Left lung (tissue), 10 donors: ENCODE measurements around the gene DNHD1. TPM values are rescaled to one million over a fixed set of nuclear protein-coding genes. Genes with fewer than 3 reads are reported as not detected.

ENCODE experiments used
- ATAC-seq: fragments of 200-7000 bp; cut with Tn5 transposase; one replicate; pipeline ENCODE4 v1.9.1; 2020; ENCODE audit warnings: moderate library complexity
- DNase-seq, 4 donors: peaks; one replicate each; pipeline ENCODE4 v3.0.0-alpha.2; 2013 to 2020
- H3K27ac ChIP-seq, 2 donors: fragments of 200-600 bp; sonication (generic) in 1 of 2; one replicate each; pipeline versions ENCODE4 v1.5.0 to v1.8.0; 2020 to 2021
- H3K27me3 ChIP-seq, 2 donors: fragments of 200-600 bp; sonication (generic) in 1 of 2; one replicate each; pipeline versions ENCODE4 v1.5.0 to v1.8.0; 2020 to 2021
- H3K36me3 ChIP-seq, 2 donors: fragments of 200-600 bp; sonication (generic) in 1 of 2; one replicate each; pipeline versions ENCODE4 v1.5.0 to v1.8.0; 2020 to 2021
- H3K4me1 ChIP-seq, 2 donors: fragments of 200-600 bp; one replicate each; pipeline ENCODE4 v1.8.0; 2021
- H3K4me3 ChIP-seq, 2 donors: fragments of 200-600 bp; sonication (generic) in 1 of 2; one replicate each; pipeline versions ENCODE4 v1.5.0 to v1.8.0; 2020 to 2021; ENCODE audit warnings: mild to moderate bottlenecking in 1 of 2
- H3K9me3 ChIP-seq, 2 donors: fragments of 200-600 bp; sonication (generic) in 1 of 2; one replicate each; pipeline versions ENCODE4 v1.5.0 to v1.8.0; 2020 to 2021
- CTCF ChIP-seq, 2 donors: fragments of 200-600 bp; sonication (generic) in 1 of 2; IDR thresholded peaks; one replicate each; pipeline versions ENCODE4 v1.5.0 to v1.8.0; 2021; ENCODE audit warnings: antibody characterized with exemption in 2 of 2
- intact Hi-C, 2 donors: fragments of 100-400 bp; cut with DNase I; formaldehyde crosslinking; loops; one replicate each; pipeline versions ENCODE4 v1.11.2 to v1.14.2; 2022
- polyA plus RNA-seq, 6 donors: library from polyadenylated mRNA; unstranded; fragments of 120-200 nt; gene quantifications; one replicate each; pipeline ENCODE4 v1.2.1, GENCODE V29; 2013; ENCODE audit not compliant: insufficient read length in 6 of 6
- total RNA-seq, 2 donors: library from RNA; stranded (reverse); fragmentation: NEBNext Ultra II Directional; extraction: Animal tissue kit (Norgen Biotek cat#: 25700); gene quantifications; one replicate each; pipeline ENCODE4 v1.2.1, GENCODE V29; 2021
- donor health status: DM: no; HTN: yes; CAD: no.
- donor health status: DM: no; HTN: no; CAD: no.

DNHD1 gene
- total and polyA plus RNA-seq, 8 donors, result 7.1 to 18.6 (median 15.5) TPM

DNA sequence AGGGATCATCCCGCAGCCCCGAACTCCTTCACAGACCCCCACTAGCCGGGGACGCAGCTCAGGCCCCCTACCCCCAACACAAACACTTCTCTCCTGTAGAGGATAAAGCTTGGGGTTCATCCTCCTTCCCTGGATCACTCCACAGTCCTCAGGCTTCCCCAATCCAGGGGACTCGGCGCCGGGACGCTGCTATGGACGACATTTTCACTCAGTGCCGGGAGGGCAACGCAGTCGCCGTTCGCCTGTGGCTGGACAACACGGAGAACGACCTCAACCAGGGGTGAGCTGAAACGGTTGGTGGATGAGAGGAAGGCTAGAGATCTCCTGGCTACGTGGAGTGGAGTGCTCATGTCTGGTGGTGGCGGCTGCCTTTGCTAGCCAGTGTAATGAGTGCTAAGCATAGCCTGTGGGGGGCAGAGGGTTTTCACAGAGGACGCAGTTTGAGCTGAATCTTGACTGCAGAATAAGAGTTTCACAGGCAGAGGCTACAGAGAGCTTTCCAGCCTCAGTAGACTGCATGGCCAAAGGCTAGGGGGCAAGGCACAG, 107.1 kb downstream of the DNHD1 start:
- DNase-seq, result peak in 2 of 4 donors; percentile 46 to 70
- peak overlapping the region; percentile 91 to 98 for H3K27ac ChIP-seq
- peak overlapping the region; percentile 82 to 85 for H3K4me3 ChIP-seq
- peaks cover 42 to 74% of the 10 kb centered on the region in 2 donors for H3K4me1 ChIP-seq
- peaks cover 0 to 40% of the 10 kb centered on the region in 2 donors for H3K36me3 ChIP-seq
- H3K9me3 ChIP-seq, result no peaks in the 10 kb centered on the region
- TF ChIP-seq CTCF (IDR thresholded peaks at IDR 0.05), result no peak
- ATAC-seq, result peak; percentile 56
- H3K27me3 ChIP-seq, result no peaks in the 10 kb centered on the region
- intact Hi-C loops, result no loop called here

DNA sequence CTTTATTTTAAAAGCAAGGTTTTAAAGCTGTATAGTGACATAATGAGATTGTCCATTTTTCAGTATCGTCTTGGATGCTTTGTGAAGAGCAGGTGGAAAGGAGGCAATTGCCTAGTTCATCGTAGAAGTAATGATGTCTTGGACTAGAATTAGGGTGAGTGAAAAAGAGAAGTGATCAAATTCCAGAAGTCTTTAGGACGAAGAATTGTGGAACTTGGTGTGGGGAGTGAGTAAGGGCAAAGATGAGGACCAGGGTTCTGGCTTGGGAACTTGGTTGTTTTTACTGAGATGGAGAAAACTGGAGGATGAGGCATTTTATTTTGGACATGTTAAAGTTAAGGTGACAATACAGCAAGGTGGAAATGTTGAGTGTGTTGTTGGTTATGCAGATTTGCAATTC, 107.7 kb downstream of the DNHD1 start:
- intact Hi-C loops, result no loop called here
- Histone ChIP-seq H3K4me3 (peak overlapping the region; percentile 82 to 85), H3K4me1 (peaks cover 42 to 80% of the 10 kb centered on the region in 2 donors), H3K27ac (peak overlapping the region; percentile 91 to 98), H3K27me3 (no peaks in the 10 kb centered on the region), H3K36me3 (peaks cover 0 to 40% of the 10 kb centered on the region in 2 donors), H3K9me3 (no peaks in the 10 kb centered on the region)
- DNase-seq (no peak), ATAC-seq (no peak)
- TF ChIP-seq CTCF (IDR thresholded peaks at IDR 0.05), result no peak

- H3K9me3 ChIP-seq, result no peaks in the 10 kb centered on the region
- peaks cover 48 to 89% of the 10 kb centered on the region in 2 donors for H3K4me1 ChIP-seq
- peaks cover 0 to 39% of the 10 kb centered on the region in 2 donors for H3K36me3 ChIP-seq
- TF ChIP-seq CTCF (IDR thresholded peaks at IDR 0.05), result no peak
- intact Hi-C loops, result no loop called here
- no peaks in the 10 kb centered on the region for H3K27me3 ChIP-seq
- DNase-seq, result peak; percentile 89 to 96 (median 94)
- H3K4me3 ChIP-seq, result peak overlapping the region in 1 of 2 donors; percentile 9
- H3K27ac ChIP-seq, result peak overlapping the region; percentile 91 to 98
- peak; percentile 68 for ATAC-seq
These were observed 109.5 kb downstream of the DNHD1 start for GRCh38 chr11:6606471-6607189.

- Histone ChIP-seq H3K9me3 (no peaks in the 10 kb centered on the region), H3K4me3 (no peak overlapping the region), H3K4me1 (peaks cover 43 to 82% of the 10 kb centered on the region in 2 donors), H3K27me3 (no peaks in the 10 kb centered on the region), H3K27ac (peak overlapping the region; percentile 91 to 98), H3K36me3 (peaks cover 0 to 39% of the 10 kb centered on the region in 2 donors)
- ATAC-seq (no peak), DNase-seq (no peak)
- no peak for TF ChIP-seq CTCF (IDR thresholded peaks at IDR 0.05)
- intact Hi-C loops, result no loop called here
These were observed 110.2 kb downstream of the DNHD1 start for GRCh38 chr11:6607190-6607795.

DNA sequence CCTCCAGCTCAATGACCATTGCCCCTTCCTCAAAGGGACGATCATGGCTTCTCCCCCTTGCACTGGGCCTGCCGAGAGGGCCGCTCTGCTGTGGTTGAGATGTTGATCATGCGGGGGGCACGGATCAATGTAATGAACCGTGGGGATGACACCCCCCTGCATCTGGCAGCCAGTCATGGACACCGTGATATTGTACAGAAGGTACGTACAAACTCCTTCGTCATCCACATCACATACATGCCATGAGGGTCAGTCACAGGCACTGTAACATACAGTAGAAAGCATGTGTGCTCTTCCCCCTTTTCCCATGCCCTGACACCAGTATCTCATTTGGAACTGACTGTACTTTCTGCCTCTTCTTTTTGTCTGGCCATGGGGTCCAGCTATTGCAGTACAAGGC, 110.9 kb downstream of the DNHD1 start:
- Histone ChIP-seq H3K27ac (peak overlapping the region; percentile 91 to 98), H3K4me3 (no peak overlapping the region), H3K4me1 (peaks cover 39 to 82% of the 10 kb centered on the region in 2 donors), H3K9me3 (no peaks in the 10 kb centered on the region), H3K27me3 (no peaks in the 10 kb centered on the region), H3K36me3 (peaks cover 0 to 39% of the 10 kb centered on the region in 2 donors)
- intact Hi-C loops, result no loop called here
- DNase-seq (peak in 1 of 4 donors; percentile 37), ATAC-seq (no peak)
- no peak for TF ChIP-seq CTCF (IDR thresholded peaks at IDR 0.05)
